Erythroblast (primary cell): ENCODE results near the gene HDAC4.

Experiments used
- GATA1 ChIP-seq: IDR thresholded peaks from 2 replicates; pipeline ENCODE4 v1.6.1; 2011; ENCODE audit warnings: low read depth, mild to moderate bottlenecking, control low read depth, low read length, moderate library complexity
- POLR2A ChIP-seq: IDR thresholded peaks from 2 replicates; pipeline ENCODE4 v1.6.1; 2011; ENCODE audit warnings: mild to moderate bottlenecking, low read length

DNA sequence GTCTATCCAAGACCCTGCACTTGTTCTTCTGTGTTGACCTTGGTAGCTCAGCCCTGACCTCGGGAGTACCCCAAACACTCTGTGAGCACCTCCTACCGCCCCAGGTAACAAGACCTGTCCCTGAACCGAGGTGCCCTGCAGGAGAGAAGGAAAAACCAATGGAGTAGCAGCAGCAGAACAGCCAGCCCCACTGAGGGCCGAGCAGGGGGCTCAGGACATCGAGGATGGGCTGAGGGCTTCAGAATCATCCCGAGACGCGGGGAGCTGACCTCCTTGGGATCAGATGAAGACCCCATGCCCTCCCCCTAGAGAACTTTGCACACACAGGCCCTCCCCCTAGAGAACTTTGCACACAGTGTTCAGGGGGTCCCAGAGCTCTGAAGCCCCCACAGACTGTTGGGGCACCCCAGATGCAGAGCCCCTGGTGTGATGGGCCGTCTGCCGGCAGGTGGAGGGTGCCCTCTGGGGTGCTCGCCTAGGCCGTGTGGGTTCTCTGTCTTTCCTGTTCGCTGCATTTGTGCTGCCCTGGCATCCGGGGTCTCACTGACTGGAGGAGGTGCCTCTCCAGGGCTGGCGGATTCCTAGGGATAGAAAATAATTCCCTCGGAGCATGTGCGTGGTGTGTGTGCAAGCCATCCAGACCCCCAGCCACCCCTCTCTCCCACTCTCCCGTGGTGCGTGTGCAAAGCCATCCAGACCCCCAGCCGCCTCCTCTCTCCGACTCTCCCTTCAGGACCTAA lies 363.8 kb downstream of the HDAC4 start:
- TF ChIP-seq POLR2A (no peak), GATA1 (no peak)
